NCI-H2081 (cell line): ENCODE measurements around the gene TMPRSS12.
A peak's percentile ranks its signal among the peaks of the same experiment; 100 is the strongest.
"Not testable (repeated sequence)": the region's sequence is repeated elsewhere in the genome, so short reads cannot be mapped to it uniquely, and the experiment has no call there.

Experiments used
- DNase-seq, 2 experiments: peaks; one replicate each; lab custom pipeline; 2025; lab: John Stamatoyannopoulos, UW

Gene TMPRSS12

GRCh38 chr12:50842637-50843493, at the start of gene TMPRSS12:
Gene TMPRSS12 (plus strand): TSS chr12:50842926. CDS start chr12:50842965, 39 bp downstream.
- DNase-seq: no peak

GRCh38 chr12:50799908-50800307, 42.8 kb upstream of the TMPRSS12 start:
- peak in 1 of 2 experiments; percentile 1 for DNase-seq

GRCh38 chr12:50803230-50803875, 39.4 kb upstream of the TMPRSS12 start:
- no peak for DNase-seq

- no peak for DNase-seq
Measured at GRCh38 chr12:50806176-50806575, 36.5 kb upstream of the TMPRSS12 start.

GRCh38 chr12:50809131-50809530, 33.6 kb upstream of the TMPRSS12 start:
- not testable (repeated sequence) for DNase-seq

GRCh38 chr12:50814921-50815320, 27.8 kb upstream of the TMPRSS12 start:
- DNase-seq: not testable (repeated sequence)

- DNase-seq: no peak
Measured at GRCh38 chr12:50820177-50820576, 22.5 kb upstream of the TMPRSS12 start.

- DNase-seq: no peak
Measured at GRCh38 chr12:50822082-50822481, 20.6 kb upstream of the TMPRSS12 start.

- DNase-seq: not testable (repeated sequence)
Measured at GRCh38 chr12:50823724-50824123, 19.0 kb upstream of the TMPRSS12 start.

GRCh38 chr12:50824914-50825313, 17.8 kb upstream of the TMPRSS12 start:
- DNase-seq: no peak

- peak; percentile 18 to 49 for DNase-seq
Measured at GRCh38 chr12:50825372-50825838, 17.3 kb upstream of the TMPRSS12 start.

GRCh38 chr12:50828121-50828520, 14.6 kb upstream of the TMPRSS12 start:
- DNase-seq: no peak

GRCh38 chr12:50828886-50829285, 13.8 kb upstream of the TMPRSS12 start:
- DNase-seq: no peak

GRCh38 chr12:50833801-50834200, 8.9 kb upstream of the TMPRSS12 start:
- not testable (repeated sequence) for DNase-seq

GRCh38 chr12:50839042-50839441, 3.7 kb upstream of the TMPRSS12 start:
- no peak for DNase-seq

- no peak for DNase-seq
Measured at GRCh38 chr12:50840809-50841487, 1.8 kb upstream of the TMPRSS12 start.

- no peak for DNase-seq
Measured at GRCh38 chr12:50841716-50842531, 802 bp upstream of the TMPRSS12 start.

GRCh38 chr12:50845021-50845647, 2.4 kb downstream of the TMPRSS12 start:
- no peak for DNase-seq

GRCh38 chr12:50848963-50849362, 6.2 kb downstream of the TMPRSS12 start:
- no peak for DNase-seq

GRCh38 chr12:50855218-50855617, 12.5 kb downstream of the TMPRSS12 start:
- DNase-seq: not testable (repeated sequence)

GRCh38 chr12:50855679-50856078, 13.0 kb downstream of the TMPRSS12 start:
- not testable (repeated sequence) for DNase-seq
